HG02678 (cell line): ENCODE measurements around the gene SORL1.

Experiments
- ATAC-seq: cut with Tn5 transposase; IDR thresholded peaks from one replicate; pipeline ENCODE4 v1.9.1; 2021; ENCODE audit warnings: mild to moderate bottlenecking, moderate library complexity; ENCODE audit not compliant: unreplicated experiment

Gene SORL1

DNA sequence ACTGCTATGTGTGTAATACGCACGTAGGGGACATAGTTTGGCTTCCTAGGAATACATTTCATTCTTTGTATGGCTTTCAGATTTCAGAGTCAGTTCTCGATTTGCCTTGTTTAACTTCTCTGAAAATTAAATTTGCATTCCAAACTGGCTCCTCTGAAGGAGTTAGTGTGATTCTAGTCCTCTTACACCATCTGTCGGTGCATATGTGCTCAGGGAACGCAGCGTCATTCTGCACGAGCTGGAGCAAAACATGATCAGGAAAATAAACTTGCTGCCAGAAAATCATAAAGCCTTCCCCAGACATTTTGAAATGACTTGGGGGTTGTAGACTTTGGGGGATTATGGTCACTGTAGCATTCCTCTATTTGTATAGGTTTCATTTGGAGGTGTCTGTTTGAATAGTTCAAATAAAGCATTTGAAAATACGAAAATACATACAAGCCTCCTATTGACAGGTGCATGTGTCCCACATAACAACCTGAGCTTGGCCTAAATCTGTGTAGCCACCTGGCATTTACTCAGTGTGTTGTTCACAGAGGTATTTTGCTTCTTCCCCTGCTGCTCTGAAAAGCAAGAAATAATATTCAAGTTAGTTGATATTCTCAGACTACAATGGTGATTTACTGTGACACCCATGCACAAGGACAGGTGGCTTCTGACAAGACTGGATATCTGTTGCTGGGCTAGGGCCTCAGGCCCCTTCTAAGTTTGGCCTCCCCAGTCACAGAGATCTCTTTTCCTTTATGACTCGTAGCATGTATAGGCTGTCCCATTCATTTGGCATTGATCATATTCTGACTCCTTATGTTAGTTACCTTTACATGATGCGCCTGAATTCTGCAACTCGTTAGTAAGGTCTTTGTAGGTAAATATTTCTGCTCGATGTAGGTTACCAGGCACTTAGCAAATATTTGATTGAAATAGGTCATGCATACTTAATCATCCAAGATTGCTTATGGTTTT lies 82.3 kb downstream of the SORL1 start:
- ATAC-seq, result no peak

DNA sequence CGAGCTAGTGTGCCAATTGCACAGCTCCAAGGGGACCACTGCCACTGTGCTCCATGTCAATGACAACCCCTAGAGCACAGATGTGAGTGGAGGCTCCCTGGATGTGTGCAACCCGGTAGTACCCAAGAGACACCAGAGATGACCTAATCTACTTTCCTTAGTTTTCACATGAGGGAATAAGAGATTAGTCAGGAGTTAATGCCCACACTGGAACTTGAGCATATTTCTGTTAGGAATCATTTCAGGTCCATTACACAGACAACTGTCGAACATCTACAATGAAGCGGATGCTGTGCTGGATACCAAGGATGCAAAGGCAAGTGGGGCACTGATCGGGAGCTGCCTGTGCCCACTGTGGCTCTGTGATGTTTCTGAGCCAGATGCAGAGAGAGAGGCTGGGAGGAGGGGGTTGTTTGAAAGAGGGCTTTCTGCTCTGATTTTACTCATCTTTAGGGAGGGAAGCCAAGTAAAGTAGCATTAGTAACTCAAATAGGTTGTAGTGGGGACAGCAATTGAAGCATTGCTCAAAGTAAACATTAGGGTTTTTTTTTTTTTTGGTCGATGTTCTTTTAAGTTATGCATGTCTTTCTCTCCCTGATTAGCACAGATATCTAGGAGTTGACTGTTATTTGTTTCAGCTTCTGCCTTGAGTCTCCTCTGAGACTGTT lies 83.1 kb downstream of the SORL1 start:
- ATAC-seq, result no peak

DNA sequence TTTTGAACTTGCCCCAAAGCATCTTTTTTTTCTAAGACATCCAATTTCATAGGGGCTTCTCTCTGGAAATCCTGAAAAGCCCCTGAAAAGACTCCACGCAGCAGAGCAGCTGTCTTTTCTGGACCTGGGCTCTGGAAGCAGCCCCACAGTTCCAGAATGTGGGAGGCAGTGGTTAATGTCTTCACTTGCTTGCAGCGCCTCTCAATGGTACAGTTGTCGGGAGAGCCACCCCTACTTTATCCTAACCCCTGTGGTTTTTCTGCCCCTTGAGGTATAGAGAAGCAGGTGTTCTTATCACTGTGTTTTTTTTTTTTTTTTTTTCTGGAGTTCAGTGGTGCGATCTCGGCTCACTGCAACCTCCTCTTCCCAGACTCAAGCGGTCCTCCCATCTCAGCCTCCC lies 84.0 kb downstream of the SORL1 start:
- ATAC-seq, result no peak

DNA sequence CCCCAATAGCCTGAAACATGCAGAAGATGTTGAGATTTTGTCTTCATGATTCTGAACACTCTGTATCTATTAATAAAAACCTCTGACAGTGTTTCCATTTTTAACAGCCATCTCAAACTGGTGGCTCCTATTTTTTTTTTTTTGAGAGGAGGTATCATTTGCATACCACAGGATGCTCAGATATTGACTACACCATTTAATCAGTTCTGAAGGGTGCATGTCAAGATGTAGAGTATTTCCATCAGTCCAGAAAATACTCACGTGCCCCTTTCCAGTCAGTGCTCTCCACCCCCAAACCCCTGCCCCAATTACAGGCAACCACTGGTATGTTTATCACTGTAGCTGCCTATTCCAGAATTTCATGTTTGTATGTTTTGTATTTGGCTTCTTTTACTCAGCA lies 85.9 kb downstream of the SORL1 start:
- peak; percentile 82 for ATAC-seq

DNA sequence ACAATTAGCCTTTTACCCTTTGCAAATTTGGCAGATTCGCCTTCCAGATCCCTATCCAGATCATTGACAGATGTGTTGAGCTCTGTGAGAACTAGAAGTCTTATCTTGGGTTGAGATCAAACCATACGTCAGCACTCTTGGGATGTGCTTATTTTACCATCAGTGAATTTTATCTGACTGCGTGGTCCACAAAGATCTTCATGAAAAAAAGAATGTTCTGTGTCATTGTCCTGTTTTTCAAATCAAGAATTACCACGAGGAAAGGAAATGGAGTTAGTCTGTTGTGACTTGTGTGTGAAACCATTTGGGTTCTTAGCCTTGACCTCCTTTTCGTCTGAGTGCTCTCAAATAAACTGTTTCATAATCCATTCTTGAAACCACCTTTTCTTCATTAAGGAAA lies 86.9 kb downstream of the SORL1 start:
- ATAC-seq, result no peak

DNA sequence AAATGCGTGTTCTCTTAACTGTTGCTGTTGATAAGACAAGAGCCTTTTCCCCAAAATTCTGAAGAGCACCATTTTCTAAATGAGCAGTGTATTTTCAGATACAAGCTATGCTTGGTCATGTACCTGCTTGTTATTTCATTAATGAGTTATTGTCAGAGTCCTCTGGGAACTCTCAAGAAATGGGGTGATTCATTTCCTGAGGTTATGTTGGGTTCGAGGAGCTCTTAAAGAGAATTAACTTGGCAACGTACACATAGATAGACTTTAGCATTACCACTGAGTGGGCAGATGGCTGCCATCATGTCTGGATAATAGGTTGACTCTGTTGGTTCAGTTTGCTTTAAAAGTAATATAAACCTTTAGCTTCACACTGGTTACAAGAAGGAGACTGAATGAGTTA lies 88.5 kb downstream of the SORL1 start:
- ATAC-seq, result no peak

DNA sequence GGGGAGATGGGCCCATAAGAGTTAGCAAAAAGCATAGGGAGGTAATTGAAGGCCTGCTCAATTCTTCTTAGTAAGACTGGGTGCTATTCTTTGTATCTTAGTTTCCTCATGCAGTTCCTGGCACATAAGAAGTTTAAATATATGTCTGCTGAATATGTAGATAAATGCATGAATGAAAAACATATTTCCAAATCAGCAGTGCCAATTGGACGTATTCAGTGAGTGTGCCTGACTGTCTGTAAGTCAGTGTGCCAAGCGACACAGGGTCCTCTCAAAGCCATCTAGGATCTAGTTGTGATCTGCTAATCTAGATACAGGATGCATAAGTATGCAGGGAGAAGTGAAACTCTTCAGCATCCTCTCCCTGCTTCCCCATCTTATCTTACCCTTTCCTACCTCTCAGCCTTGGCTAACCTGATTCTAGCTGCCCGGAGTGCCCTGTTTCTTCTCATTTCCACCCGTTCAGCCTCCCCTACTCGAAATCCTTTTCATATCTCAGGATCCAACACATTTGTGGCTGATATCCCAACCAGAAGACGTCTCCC lies 91.8 kb downstream of the SORL1 start:
- no peak for ATAC-seq

DNA sequence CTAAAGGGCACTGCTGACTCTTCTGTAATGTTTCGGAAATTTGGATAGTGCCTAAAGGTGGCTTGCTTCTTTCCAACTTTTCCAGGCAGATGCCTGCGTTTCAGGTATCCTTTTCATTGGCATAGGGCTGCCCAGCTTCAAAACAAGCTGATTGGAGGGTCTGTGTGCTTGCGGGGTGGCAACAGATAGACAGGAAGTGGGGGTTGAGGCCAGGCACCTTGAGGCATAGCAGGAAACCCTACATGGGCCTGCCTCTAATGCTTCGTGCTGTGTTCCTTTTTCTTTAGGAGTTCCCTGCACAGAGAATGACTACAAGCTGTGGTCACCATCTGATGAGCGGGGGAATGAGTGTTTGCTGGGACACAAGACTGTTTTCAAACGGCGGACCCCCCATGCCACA lies 92.8 kb downstream of the SORL1 start:
- no peak for ATAC-seq

DNA sequence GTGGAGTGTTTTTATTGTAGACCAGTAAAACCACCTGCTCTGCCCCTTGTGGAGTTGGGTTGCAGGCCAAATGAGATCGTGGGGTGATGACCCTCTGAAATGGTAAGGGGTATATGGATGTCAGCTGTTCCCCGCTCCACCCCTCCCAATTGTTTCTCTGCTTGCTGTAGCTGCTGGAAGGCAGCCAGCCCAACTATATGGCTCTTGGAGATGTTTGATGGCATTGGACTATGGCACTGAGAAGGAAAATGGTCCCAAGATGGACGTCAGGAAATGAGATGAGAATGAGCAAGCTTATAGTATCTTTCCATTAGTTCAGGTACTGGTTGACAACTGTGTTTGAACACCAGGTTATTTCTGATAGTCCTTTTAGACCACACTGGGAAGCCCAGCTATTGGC lies 95.5 kb downstream of the SORL1 start:
- no peak for ATAC-seq

DNA sequence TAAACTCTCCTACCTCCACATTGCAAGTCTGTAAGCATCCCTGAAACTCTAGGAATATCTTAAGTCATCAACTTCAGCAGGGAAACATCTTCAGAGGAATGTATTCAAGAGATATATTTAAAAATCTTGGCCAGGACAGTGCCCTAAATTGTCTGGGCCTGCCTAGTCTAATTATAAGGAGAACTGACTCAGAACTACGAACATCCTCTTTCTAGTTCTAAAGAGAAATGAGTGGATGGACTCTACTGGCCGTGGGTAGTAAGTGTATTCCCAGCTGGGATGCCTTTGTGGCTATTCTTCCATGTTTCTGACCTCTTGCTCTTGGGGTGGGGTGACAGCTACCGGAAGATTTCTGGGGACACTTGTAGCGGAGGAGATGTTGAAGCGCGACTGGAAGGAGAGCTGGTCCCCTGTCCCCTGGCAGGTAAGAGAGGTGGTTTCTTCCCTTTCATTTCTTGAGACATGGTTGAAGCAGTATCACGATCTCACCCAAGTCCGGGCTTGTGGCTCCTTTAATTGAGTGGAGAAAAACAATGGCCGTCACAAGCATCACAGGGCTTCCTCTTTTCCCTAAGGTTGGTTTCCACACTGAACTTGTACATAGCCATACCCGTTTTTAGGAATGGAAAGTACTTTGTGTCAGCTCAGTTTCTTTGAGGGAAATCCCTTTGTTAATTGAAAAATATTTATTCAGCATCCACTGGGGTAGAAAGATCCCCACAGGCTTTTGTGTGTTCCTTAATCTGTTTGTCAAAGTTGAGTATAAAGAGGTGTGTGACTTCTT lies 98.3 kb downstream of the SORL1 start:
- ATAC-seq, result no peak

DNA sequence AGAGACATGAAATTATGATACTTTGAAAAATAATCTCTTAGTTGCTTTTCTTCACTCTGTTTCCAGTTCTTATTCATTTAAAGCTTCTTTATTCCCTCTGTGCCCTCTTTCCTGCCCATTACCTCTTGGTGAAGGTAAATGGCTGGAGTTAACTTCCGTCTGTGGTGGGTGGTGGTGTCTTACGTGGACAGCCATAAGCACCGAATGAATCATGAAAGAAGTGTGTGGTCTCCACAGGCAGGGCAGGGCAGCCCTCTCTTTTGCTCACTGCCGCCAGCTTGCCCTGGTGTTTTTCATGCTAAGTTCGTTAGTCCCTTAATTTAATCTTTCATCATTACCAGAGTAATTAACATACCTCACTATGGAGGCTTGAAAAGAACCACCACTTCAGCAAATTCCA lies 99.3 kb downstream of the SORL1 start:
- no peak for ATAC-seq

DNA sequence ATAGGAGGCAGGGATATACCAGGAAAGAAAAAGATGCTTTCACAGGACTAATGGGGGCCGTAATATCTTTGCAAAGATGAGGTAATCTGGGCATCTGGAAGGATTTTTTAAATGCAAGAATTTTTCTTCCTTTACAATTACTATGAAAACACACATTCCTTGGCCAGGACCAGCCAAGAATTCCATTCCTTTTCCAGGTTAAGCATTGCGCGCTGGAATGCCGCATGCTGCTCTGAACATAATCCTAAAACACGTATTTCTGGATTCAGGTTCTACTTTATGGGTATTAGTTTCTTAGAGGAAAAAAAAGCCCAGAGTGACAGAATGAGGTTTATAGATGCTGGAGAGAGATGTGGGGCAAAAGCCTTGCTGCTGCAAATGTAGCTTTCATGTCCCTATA lies 100.0 kb downstream of the SORL1 start:
- ATAC-seq, result no peak

DNA sequence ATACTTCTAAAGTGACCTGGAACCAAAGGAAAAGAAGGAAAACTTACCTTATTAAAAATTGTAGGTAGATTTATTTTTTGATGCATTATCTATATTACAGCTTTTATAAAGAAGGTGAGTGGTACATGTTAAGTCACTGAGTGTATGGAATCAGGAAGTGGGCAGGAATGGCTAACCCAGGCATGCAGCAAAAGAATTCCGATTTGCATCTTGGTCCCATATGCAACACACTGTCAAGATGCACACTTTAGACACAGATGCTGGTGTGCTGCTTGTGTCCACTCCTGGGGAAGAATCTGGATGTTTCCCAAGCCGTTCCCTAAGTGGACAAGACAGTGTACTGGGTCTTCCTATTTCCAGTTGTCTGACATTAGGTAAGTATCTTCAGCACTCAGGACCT lies 100.5 kb downstream of the SORL1 start:
- ATAC-seq, result no peak

DNA sequence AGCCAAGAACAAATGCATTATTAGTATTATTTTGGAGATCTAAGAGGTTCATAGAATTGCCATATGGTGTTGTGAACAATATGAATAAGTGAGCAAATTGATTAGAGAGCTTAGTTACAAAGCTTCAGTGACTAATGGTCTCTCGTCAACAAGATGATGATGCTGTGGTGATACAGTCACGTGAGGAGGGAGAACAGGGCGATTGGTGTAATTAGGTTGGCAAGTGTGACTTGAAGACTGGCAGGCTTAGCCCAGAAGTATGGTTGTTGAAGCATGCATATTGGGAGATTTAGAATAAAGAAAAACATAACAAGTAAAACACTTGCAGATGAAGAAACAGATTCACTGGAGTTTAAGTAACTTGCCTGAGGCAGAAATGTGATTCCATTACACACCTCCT lies 101.3 kb downstream of the SORL1 start:
- ATAC-seq, result no peak

DNA sequence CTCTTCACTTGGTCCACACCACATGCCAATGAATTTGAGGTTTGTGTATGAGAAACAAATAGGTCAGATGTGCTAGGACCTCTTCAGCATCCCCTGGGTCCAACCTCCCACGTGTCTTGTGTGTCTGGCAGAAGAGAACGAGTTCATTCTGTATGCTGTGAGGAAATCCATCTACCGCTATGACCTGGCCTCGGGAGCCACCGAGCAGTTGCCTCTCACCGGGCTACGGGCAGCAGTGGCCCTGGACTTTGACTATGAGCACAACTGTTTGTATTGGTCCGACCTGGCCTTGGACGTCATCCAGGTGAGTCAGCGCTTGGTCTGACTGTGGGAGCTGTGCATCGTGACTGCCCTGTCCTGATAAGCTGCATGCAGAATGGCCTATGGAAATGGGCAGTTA lies 101.7 kb downstream of the SORL1 start:
- ATAC-seq, result no peak

DNA sequence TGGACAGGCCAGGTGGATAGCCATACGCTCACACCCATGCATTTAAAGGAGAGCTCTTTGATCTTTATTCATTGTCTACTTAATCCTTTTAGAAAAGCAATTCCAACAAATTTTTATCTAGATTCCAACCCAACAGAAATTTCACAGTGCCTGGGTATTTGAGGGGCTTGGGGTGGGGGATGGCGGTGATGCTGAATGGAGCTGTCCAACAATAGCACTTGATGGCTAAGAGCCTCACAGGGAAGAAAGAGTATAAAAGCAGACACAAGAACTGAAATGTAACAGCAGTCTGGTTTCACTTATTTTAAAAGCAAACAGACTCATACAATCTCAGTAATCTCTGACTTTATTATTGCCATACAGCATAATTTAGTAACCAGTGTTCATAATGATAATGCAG lies 102.4 kb downstream of the SORL1 start:
- ATAC-seq, result no peak

DNA sequence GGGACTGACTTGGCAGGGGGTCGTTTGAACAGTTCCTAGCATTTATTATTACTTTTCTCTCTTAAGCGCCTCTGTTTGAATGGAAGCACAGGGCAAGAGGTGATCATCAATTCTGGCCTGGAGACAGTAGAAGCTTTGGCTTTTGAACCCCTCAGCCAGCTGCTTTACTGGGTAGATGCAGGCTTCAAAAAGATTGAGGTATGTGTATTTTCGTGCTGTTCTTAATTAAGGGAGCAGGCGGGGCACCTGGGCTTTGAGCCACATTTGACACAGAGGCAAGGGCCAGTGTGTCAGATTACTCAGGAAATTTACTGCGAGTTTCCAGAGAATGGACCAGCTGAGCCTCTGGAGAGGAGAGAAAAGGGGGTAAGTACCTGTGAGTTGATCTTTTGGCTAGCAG lies 103.0 kb downstream of the SORL1 start:
- no peak for ATAC-seq

DNA sequence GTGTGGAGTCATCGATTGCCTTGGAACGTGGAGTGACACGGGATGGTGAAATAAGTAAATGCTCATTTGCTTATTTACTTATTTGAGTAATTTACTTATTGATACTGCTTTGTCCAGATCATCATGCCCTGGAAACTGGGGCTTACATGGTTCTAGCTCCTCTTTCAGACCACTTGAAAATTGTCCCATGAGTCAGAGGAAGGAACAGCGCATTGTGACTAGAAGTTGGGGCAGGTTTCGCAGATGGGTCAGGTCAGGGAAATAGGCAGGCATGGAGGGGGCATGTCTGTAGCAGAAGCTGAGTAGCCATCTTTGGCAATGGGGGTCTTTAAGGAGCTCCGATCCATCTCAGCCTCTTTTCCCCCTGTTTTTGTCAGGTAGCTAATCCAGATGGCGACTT lies 104.8 kb downstream of the SORL1 start:
- no peak for ATAC-seq

DNA sequence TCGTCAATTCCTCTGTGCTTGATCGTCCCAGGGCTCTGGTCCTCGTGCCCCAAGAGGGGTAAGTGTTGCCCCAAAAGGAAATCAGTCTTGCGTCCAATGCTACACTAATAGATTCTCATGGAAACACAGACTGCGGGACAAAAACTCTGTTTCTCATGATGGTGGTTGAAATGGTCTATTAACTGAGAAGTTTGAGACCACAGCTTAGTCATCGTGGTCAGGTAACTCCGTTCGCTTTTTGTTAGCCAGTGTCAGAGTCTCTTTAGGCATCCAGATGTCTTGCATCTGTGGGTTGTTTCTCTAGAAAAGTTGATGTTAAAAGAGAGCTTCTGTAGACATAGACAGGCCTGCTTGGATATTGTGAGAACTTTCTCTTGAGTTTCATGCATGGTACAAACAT lies 105.2 kb downstream of the SORL1 start:
- ATAC-seq, result peak; percentile 91

DNA sequence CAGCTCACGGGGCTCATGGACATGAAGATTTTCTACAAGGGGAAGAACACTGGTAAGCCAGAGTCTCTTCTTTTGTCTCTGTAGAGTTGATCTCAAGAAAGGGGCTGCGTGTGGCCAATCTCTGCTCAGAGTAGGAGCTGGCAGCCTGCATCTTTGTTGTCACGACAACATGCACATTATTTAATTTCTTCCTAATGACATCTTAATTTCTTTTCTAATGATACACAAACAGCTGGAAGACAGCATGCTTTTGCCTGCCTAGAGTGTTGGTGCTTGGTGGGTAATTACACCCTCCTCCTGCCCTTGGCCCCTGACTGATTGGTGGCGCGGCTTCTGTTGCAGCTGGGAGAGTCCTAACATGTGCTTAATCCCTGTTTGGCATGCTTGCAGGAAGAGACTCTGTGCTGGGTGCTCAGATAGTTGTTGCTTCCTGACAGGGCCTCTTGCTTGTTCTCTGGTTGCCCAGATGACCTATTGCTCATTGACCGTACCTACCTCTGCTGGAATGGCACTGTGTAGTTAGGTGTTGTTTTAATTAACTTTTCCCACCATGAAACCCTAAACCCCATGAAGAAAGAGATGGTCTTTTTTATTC lies 107.6 kb downstream of the SORL1 start:
- ATAC-seq, result no peak

DNA sequence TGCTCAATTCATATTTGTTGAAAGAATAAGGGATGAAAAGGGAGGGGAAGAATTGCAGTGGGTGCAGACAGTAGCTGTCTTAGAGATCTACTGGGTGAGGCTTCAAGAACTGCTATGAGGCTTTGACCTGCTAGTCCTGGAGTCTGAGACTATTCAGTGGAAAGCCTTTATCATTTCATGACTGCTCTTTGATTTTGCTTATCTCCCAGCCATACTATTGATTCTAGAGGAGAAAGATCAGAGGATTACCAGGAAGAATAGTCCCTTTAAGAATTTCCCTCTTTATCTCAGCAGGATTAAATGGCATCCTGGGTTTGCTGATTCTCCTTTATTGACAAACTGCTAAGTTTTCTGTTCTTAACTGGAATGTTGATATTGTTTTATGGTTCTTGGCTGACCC lies 108.1 kb downstream of the SORL1 start:
- ATAC-seq, result no peak
